Adrenal gland (tissue), 5 donors: ENCODE results near the gene ASB16.
"Not testable (repeated sequence)": the region's sequence is repeated elsewhere in the genome, so short reads cannot be mapped to it uniquely, and the experiment has no call there.

Experiments used
- CTCF ChIP-seq, 6 experiments: fragments of 450-650 bp in 4 of 6; fragments of 200-600 bp in 2 of 6; sonication (generic) in 1 of 6; IDR thresholded peaks; 1 replicate in 5 of 6; 2 replicates in 1 of 6; pipeline versions ENCODE4 v1.5.1 to v1.8.0; 2016 to 2021; ENCODE audit warnings: antibody characterized with exemption in 6 of 6, mild to moderate bottlenecking in 2 of 6, moderate library complexity in 1 of 6
- POLR2A ChIP-seq, 2 donors: fragments of 450-650 bp; IDR thresholded peaks; one replicate each; pipeline ENCODE4 v1.6.1; 2017; ENCODE audit warnings: antibody characterized with exemption in 2 of 2, mild to moderate bottlenecking in 2 of 2, moderate library complexity in 1 of 2
- donor health status: DM: no; HTN: no; CAD: no.

- not testable (repeated sequence) for TF ChIP-seq CTCF, POLR2A (IDR thresholded peaks at IDR 0.05)
Observed at GRCh38 chr17:44149066-44149465, 21.4 kb upstream of the ASB16 start.
